GM06990 (cell line): ENCODE results near the gene BAIAP2.

Source experiments
- DNase-seq: peaks from one replicate; pipeline ENCODE4 v3.0.0-alpha.2; 2011; ENCODE audit not compliant: insufficient read length; ENCODE audit errors: extremely low read depth
- H3K27me3 ChIP-seq: replicated peaks from 2 replicates; pipeline ENCODE4 v1.6.0; 2011; ENCODE audit warnings: low read length; ENCODE audit not compliant: control insufficient read depth, insufficient read depth
- H3K36me3 ChIP-seq: 2 replicates; pipeline ENCODE4 v1.5.1; 2011; ENCODE audit warnings: low read length; ENCODE audit not compliant: control insufficient read depth, insufficient read depth
- H3K4me3 ChIP-seq: replicated peaks from 2 replicates; pipeline ENCODE4 v1.5.1; 2011; ENCODE audit warnings: low read depth, mild to moderate bottlenecking, control low read depth, low read length
- CTCF ChIP-seq: IDR thresholded peaks from 2 replicates; pipeline ENCODE4 v1.5.1; 2011; ENCODE audit warnings: low read length, control low read depth, mild to moderate bottlenecking, inconsistent platforms; ENCODE audit not compliant: insufficient read depth, poor library complexity, severe bottlenecking

The BAIAP2 gene

GRCh38 chr17:81135505-81136278 is 100.7 kb downstream of the BAIAP2 start:
- no peak for TF ChIP-seq CTCF
- no peak for DNase-seq
- H3K27me3 ChIP-seq, result no peaks in the 10 kb centered on the region
- no peak overlapping the region for H3K4me3 ChIP-seq
- H3K36me3 ChIP-seq, result no peaks in the 10 kb centered on the region

GRCh38 chr17:81136366-81136765 is 101.4 kb downstream of the BAIAP2 start:
- no peak for DNase-seq
- TF ChIP-seq CTCF, result no peak
- Histone ChIP-seq H3K4me3 (no peak overlapping the region), H3K36me3 (no peaks in the 10 kb centered on the region), H3K27me3 (no peaks in the 10 kb centered on the region)

GRCh38 chr17:81137248-81137647 is 102.3 kb downstream of the BAIAP2 start:
- DNase-seq, result no peak
- TF ChIP-seq CTCF, result no peak
- Histone ChIP-seq H3K27me3 (no peaks in the 10 kb centered on the region), H3K4me3 (no peak overlapping the region), H3K36me3 (no peaks in the 10 kb centered on the region)

GRCh38 chr17:81138083-81138482 is 103.1 kb downstream of the BAIAP2 start:
- TF ChIP-seq CTCF, result no peak
- Histone ChIP-seq H3K4me3 (no peak overlapping the region), H3K36me3 (no peaks in the 10 kb centered on the region), H3K27me3 (no peaks in the 10 kb centered on the region)
- no peak for DNase-seq

- DNase-seq, result no peak
- no peak for TF ChIP-seq CTCF
- H3K27me3 ChIP-seq, result no peaks in the 10 kb centered on the region
These were observed 103.5 kb downstream of the BAIAP2 start for GRCh38 chr17:81138500-81138899.

GRCh38 chr17:81139428-81139827 is 104.5 kb downstream of the BAIAP2 start:
- TF ChIP-seq CTCF, result no peak

More at GRCh38 chr17:81138500-81138899, 103.5 kb downstream of the BAIAP2 start:
- H3K4me3 ChIP-seq, result no peak overlapping the region
- no peaks in the 10 kb centered on the region for H3K36me3 ChIP-seq

More at GRCh38 chr17:81139428-81139827, 104.5 kb downstream of the BAIAP2 start:
- no peak for DNase-seq
- Histone ChIP-seq H3K4me3 (no peak overlapping the region), H3K27me3 (no peaks in the 10 kb centered on the region; the same call in 1 of the 2 replicates), H3K36me3 (no peaks in the 10 kb centered on the region)
